Medulla oblongata (tissue), 1 donor: ENCODE measurements around the gene EPM2AIP1.
"Not testable (repeated sequence)": the region's sequence is repeated elsewhere in the genome, so short reads cannot be mapped to it uniquely, and the experiment has no call there.

Source experiments
- DNase-seq: peaks from one replicate; pipeline ENCODE4 v3.0.0-alpha.2; 2015; ENCODE audit errors: extremely low spot score

EPM2AIP1 gene

DNA sequence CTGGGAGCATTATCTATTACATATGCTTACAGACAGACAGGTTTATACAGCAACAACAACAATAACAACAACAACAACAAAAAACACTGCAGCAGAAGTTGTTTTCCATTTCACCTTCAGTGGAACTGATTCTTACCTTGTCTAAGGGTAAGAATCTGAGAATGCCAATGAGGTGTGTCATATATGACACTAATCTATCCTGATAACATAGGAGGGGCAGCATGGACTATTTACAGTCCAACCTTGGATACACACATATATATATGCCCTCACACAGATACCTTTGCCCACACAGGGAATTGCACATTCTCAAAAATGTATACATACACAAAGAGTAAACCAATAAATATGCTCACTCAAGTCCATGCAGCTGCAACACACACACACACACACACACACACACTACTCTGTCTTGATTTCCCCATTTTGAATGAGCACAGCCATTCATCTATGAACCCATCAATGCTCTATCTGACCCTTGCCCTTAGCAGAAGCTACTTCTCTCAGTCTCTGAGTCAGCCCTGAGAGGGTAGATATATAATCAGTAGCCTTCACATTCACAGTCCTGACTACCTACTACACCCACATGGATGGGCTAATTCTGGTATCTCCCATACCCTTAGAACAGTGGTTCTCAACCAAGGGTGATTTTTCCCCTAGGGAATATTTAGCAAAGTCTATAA is 38.3 kb downstream of the EPM2AIP1 start:
- DNase-seq = no peak

DNA sequence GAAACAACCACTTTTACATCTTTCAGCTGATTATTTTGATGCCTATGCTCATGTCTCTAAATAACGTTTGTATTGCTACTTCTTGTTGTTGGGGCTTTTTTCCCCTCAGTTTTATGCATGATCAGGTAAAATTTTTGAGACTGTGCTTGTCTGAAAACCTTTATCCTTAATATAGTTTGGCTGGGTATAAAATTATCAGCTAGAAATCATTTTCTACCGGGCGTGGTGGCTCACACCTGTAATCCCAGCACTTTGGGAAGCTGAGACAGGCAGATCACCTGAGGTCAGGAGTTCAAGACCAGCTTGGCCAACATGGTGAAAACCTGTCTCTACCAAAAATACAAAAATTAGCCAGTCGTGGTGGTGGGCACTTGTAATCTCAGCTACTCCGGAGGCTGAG is 45.1 kb downstream of the EPM2AIP1 start:
- DNase-seq = not testable (repeated sequence)

DNA sequence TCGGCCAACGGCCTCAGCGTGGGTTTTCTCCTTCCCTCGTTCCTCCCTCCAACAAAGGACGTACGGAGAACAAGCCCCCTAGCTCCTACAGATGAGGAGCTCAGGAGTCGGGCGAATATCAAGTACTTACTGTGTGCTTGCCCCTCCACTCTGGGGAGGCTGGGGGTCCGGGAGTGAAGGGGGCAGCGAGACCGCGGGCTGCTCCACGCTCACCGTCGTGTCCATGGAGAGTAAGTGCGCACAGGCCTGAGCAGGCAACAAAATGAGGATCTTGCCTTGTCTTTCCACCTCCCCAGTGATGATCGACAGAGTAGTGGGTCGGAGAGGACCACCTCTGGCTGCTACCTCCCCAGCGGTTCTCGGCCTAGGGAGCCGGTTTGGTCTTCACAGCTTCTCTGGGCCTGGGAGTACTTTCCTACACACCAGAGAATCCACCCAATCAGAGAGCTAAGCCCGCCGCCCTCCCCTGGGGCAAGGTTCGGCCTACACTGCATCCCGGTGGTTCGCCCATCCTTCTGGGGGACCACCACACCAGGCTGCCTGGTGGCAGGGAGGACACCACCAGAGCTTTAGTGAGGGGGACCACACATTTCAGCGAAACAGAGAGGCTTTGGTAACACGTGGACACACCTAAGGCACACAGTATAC is 47.5 kb downstream of the EPM2AIP1 start:
- DNase-seq = no peak

DNA sequence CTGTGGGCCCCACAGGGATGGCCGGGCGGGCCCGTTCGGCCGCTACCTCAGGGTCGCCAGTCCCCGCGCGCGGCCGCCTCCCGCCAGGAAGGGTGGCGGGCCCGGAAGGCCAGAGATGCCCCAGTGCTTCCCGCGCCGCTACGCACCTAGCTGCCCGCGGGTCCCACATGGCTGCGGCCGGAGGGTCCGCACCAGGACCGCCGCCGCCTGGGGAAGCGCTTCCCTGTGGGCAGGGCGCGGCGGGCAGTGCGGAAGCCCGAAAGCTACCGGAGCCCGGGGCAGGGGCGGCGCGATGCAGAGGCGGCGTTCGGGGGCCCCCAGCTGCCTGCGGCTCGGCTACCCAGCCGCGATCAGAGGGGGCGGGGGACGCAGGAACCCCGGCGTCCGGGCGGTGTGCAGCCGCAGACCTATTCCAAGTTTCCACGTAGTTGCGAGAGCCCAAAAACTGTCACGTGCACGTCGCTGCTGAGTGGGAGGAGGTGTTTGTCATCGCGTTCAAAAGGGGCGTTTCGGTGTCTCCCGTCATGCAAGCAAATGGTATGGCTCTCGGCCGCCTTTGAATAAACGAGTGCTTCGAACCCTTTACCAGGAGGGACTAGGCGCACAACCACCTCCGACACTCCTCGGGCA is 48.2 kb downstream of the EPM2AIP1 start, which contains the start of gene TRANK1:
Gene TRANK1, minus strand, starts transcription at position 414 of the 630 bp plus-strand sequence. Its CDS starts 245 bp downstream, at position 169.
- DNase-seq = peak; percentile 50

DNA sequence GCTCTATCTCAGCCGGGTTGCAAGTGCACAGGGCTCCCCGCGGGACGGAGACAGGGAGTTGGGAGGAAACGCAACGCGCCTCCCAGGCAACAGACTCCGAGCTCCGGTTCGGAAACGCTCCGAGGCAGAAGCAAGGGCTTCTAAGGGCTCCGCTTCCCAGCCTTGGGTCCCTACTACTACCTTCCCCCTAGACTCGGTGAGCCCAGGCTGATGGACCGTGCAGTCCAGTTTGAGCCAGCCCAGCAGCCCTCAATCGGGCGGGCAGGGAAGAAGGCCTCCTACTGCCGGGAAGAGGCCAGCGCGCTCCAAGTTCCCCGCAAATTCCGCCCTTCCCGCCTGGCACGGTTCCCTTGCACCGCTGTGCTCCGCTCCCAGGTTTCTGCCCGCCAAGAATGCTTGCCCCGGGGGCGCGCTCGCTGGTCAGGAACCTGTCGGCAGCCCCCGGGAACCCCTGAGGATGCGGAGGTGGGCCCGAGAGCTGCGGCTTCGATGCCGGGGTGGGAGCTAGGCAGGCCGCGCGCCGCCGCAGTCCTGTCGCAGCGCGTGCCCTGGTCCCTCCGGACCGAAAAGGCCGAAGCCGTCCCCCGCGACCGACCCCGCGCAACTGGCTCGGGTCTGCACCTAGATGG is 48.8 kb downstream of the EPM2AIP1 start:
- peak; percentile 49 for DNase-seq

DNA sequence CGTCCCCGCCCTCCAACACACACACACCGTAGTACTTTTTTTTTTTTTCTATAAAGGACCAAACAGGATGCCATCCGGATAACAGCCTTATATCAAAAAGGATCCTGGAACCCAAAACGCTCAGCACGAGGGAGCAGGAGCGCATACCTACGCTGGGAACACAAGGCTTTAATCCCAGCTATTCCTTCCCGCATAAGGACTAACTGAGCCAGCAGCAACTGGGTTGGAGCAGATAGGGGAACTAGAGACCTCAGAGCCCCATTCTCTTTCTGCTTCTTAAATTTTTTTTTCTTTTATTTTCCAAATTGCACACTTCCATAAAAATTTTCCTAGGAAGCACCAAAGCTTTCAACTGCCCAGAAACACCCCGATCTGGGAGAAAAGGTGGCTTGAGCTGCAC is 49.3 kb downstream of the EPM2AIP1 start:
- no peak for DNase-seq

DNA sequence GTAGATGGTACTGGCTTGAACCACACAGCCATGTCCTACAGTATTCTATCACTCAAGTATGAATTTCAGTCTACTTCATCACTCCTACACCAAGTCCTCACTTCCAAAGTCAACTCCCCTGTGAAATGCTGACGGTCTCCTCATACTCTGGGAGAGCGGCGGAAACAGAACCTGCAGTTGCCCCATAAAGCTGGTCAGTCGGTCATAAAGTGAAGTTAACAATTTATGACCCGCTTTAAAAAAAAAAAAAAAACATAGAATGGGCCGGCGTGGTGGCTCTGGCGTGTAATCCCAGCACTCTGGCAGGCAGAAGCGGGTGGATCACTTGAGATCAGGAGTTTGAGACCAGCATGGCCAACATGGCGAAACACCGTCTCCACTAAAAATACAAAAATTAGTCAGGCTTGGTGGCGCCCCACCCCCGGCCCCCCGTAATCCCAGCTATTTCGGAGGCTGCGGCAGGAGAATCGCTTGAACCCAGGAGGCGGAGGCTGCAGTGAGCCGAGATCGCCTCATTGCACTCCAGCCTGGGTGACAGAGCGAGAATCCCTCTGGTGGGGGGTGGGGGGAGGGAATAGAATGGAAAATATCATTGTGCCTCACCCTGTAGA is 50.2 kb downstream of the EPM2AIP1 start:
- no peak for DNase-seq

DNA sequence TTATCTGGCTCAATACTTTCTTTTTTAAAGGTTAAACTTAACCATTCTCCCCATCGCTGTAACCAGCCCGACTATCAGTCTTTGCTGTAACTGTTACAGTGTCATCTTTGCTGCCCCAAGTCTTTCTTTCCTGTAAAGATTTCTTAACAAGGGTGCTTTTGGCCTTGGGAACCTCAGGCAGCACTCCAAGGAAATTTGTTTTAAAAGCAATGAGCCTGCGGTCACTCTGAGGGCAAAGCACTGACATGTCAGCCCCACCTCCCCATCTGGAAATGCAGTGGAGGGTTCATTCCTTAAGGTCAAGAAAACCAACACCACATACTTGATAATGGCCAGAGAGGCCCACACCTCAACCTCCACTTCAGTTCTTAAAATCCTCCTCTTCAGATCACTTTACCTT is 51.3 kb downstream of the EPM2AIP1 start:
- no peak for DNase-seq

DNA sequence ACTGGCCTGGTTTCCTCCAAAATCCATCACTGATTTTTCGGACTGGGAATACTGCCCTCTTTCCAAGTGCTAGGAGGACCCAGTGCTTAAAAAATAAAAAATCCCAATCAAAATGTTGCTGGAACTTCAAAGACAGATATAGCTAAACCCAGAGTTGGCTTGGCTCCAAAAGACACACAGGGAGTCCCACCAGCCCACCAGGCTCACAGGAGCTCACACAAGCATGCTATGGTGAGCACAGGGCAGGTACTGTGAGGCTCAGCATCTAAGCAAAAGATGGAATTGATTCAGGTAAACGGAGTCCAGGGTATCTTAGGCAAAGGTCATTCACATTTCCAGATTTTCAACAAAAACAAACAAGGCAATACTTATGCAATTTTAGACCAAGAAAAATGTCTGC is 51.8 kb downstream of the EPM2AIP1 start:
- DNase-seq = no peak

DNA sequence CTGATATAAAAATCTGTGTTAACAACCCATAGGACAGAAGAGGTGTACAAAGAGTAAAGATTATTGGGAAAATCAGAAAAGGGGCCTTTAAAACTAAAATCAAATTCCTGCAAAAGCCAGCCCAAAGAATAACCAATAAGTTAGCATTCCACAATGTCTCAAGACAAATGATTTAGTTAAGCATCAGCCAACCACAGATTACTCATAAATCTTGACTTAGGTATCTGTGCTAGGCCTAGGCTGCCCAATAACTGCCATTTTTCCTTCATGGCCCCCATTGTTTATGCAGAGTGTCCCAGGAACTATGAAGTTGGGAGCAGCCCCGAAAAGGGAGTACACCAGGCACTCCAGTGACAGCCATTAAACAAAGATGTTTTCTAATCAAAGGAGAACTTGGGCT is 55.4 kb downstream of the EPM2AIP1 start:
- no peak for DNase-seq
